WTC11 (cell line): ENCODE data around the gene GAL. TPM values are rescaled to one million over a fixed set of nuclear protein-coding genes. Genes with fewer than 3 reads are reported as not detected.

Experiments used
- ATAC-seq: fragments of 200-7000 bp; cut with Tn5 transposase; 2 replicates; pipeline ENCODE4 v1.10.0; 2021; ENCODE audit warnings: mild to moderate bottlenecking, moderate library complexity
- CTCF ChIA-PET: fragments of 300-600 bp; sonication (Branson Sonifier 250); formaldehyde crosslinking; loops from one replicate; lab custom pipeline; 2021; ENCODE audit warnings: antibody characterized with exemption; lab: Charles Lee
- POLR2A ChIA-PET: fragments of 350-600 bp; sonication (Branson Sonifier 250); formaldehyde crosslinking; loops from one replicate; lab custom pipeline; 2021; ENCODE audit warnings: antibody characterized with exemption; lab: Charles Lee
- DNase-seq: peaks from one replicate; pipeline ENCODE4 v3.0.0; 2021; ENCODE audit warnings: low spot score
- H3K27ac Mint-ChIP-seq: 2 replicates; pipeline ENCODE4 v1.8.0; 2021; ENCODE audit warnings: mixed read lengths
- H3K27me3 Mint-ChIP-seq: 2 replicates; pipeline ENCODE4 v1.8.0; 2021; ENCODE audit warnings: low read depth, mild to moderate bottlenecking, moderate library complexity, mixed read lengths
- H3K36me3 Mint-ChIP-seq: 2 replicates; pipeline ENCODE4 v1.8.0; 2021; ENCODE audit warnings: mixed read lengths
- H3K4me1 Mint-ChIP-seq: 2 replicates; pipeline ENCODE4 v1.8.0; 2022; ENCODE audit warnings: mixed read lengths
- H3K4me3 Mint-ChIP-seq: 2 replicates; pipeline ENCODE4 v1.8.0; 2021; ENCODE audit warnings: mild to moderate bottlenecking, moderate library complexity, mixed read lengths
- H3K9me3 Mint-ChIP-seq: 2 replicates; pipeline ENCODE4 v1.8.0; 2021; ENCODE audit warnings: mixed read lengths
- AR ChIP-seq: fragments of 250-450 bp; sonication (Bioruptor Pico); IDR thresholded peaks from 2 replicates; pipeline ENCODE4 v1.9.0; 2021; ENCODE audit warnings: mild to moderate bottlenecking
- ARID4B ChIP-seq: sonication (generic); formaldehyde crosslinking; IDR thresholded peaks from 2 replicates; pipeline ENCODE4 v1.8.0; 2023; ENCODE audit warnings: missing genetic modification reagents, mild to moderate bottlenecking, borderline replicate concordance
- FOXK1 ChIP-seq: sonication (generic); formaldehyde crosslinking; IDR thresholded peaks from 2 replicates; pipeline ENCODE4 v1.8.0; 2022; ENCODE audit warnings: mild to moderate bottlenecking, moderate library complexity, missing genetic modification reagents
- GRHL2 ChIP-seq: fragments of 250-450 bp; sonication (Bioruptor Pico); IDR thresholded peaks from 2 replicates; pipeline ENCODE4 v1.8.0; 2022; ENCODE audit warnings: mild to moderate bottlenecking, moderate library complexity; ENCODE audit not compliant: insufficient replicate concordance, severe bottlenecking
- HMGA2 ChIP-seq: fragments of 250-450 bp; sonication (Bioruptor Pico); IDR thresholded peaks from 2 replicates; pipeline ENCODE4 v1.4.0; 2021; ENCODE audit warnings: mild to moderate bottlenecking, moderate library complexity
- MAX ChIP-seq: sonication (generic); formaldehyde crosslinking; IDR thresholded peaks from 2 replicates; pipeline ENCODE4 v1.8.0; 2022; ENCODE audit warnings: mild to moderate bottlenecking, missing genetic modification reagents
- NFE2L1 ChIP-seq: sonication (generic); formaldehyde crosslinking; IDR thresholded peaks from 2 replicates; pipeline ENCODE4 v1.8.1; 2023; ENCODE audit warnings: missing genetic modification reagents
- PRDM15 ChIP-seq: sonication (generic); formaldehyde crosslinking; IDR thresholded peaks from 2 replicates; pipeline ENCODE4 v1.8.0; 2022; ENCODE audit warnings: missing genetic modification reagents
- TCF7 ChIP-seq: sonication (generic); formaldehyde crosslinking; IDR thresholded peaks from 2 replicates; pipeline ENCODE4 v1.8.0; 2022; ENCODE audit warnings: mild to moderate bottlenecking, low read depth, missing genetic modification reagents, moderate library complexity
- TEAD4 ChIP-seq: sonication (generic); formaldehyde crosslinking; IDR thresholded peaks from 2 replicates; pipeline ENCODE4 v1.8.0; 2022; ENCODE audit warnings: mild to moderate bottlenecking, missing genetic modification reagents
- USF1 ChIP-seq: sonication (generic); formaldehyde crosslinking; IDR thresholded peaks from 2 replicates; pipeline ENCODE4 v1.8.0; 2022; ENCODE audit warnings: mild to moderate bottlenecking, missing genetic modification reagents
- USF2 ChIP-seq: sonication (generic); formaldehyde crosslinking; IDR thresholded peaks from 2 replicates; pipeline ENCODE4 v1.8.1; 2023; ENCODE audit warnings: mild to moderate bottlenecking, missing genetic modification reagents, moderate library complexity
- ZMAT4 ChIP-seq: fragments of 250-450 bp; sonication (Bioruptor Pico); IDR thresholded peaks from 2 replicates; pipeline ENCODE4 v1.9.0; 2021; ENCODE audit warnings: mild to moderate bottlenecking
- ZNF138 ChIP-seq: sonication (generic); formaldehyde crosslinking; conservative IDR thresholded peaks from 2 replicates; pipeline ENCODE4 v1.8.1; 2022; ENCODE audit warnings: mild to moderate bottlenecking, moderate library complexity, missing genetic modification reagents
- ZNF423 ChIP-seq: fragments of 250-450 bp; sonication (Bioruptor Pico); IDR thresholded peaks from 2 replicates; pipeline ENCODE4 v2.1.2; 2022; ENCODE audit warnings: mild to moderate bottlenecking, moderate library complexity
- total RNA-seq: library from RNA; stranded (reverse); gene quantifications from 3 replicates; pipeline ENCODE4 v1.2.3, GENCODE V29; 2021

GAL gene
- total RNA-seq, 1 experiment from 2014 or later: 102 TPM

GRCh38 chr11:68690671-68691401 lies 6.5 kb downstream of the GAL start:
- Mint-ChIP-seq H3K9me3 (peaks cover 7% of the 10 kb centered on the region; the same call in 1 of the 2 replicates), H3K36me3 (peaks cover 29% of the 10 kb centered on the region), H3K27ac (peak overlapping the region; percentile 21), H3K4me3 (no peak overlapping the region), H3K4me1 (peaks cover 59% of the 10 kb centered on the region), H3K27me3 (peaks cover 9% of the 10 kb centered on the region)
- DNase-seq (no peak), ATAC-seq (no peak)
- TF ChIP-seq MAX (CRISPR knock-in tag) (no peak), FOXK1 (CRISPR knock-in tag) (no peak), HMGA2 (CRISPR knock-in tag) (no peak), USF1 (CRISPR knock-in tag) (no peak), PRDM15 (no peak), NFE2L1 (no peak), ZNF423 (no peak), GRHL2 (CRISPR knock-in tag) (no peak), ZMAT4 (CRISPR knock-in tag) (no peak), TCF7 (CRISPR knock-in tag) (no peak), ARID4B (CRISPR knock-in tag) (no peak), TEAD4 (CRISPR knock-in tag) (no peak), AR (CRISPR knock-in tag) (no peak), ZNF138 (CRISPR knock-in tag) (no peak), USF2 (CRISPR knock-in tag) (no peak)
- ChIA-PET CTCF (interaction anchor here (0.6 to 1.3 kb wide), 7 partner anchors 17 to 199 kb away, joined by 3 to 7 read pairs (median 5); no protein-coding TSS in a partner anchor), POLR2A (no interaction called here)
